GM19438 (cell line): Measurements from ENCODE around the gene ZFYVE28.

Experiments
- ATAC-seq: cut with Tn5 transposase; IDR thresholded peaks from one replicate; pipeline ENCODE4 v1.9.1; 2021; ENCODE audit warnings: low read depth; ENCODE audit not compliant: unreplicated experiment

Gene ZFYVE28

DNA sequence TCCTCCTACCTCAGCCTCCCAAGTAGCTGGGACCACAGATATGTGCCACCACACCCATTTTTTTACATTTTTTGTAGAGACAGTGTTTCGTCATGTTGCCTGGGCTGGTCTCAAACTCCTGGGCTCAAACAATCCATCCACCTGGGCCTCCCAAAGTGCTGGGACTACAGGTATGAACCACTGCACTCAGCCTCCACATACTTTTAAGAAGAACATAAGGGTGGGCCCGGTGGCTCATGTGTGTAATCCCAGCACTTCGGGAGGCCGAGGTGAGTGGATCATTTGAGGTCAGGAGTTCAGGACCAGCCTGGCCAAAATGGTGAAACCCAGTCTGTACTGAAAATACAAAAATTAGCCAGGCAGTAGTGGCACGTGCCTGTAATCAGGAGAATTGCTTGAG lies 105.1 kb downstream of the ZFYVE28 start:
- ATAC-seq = no peak

DNA sequence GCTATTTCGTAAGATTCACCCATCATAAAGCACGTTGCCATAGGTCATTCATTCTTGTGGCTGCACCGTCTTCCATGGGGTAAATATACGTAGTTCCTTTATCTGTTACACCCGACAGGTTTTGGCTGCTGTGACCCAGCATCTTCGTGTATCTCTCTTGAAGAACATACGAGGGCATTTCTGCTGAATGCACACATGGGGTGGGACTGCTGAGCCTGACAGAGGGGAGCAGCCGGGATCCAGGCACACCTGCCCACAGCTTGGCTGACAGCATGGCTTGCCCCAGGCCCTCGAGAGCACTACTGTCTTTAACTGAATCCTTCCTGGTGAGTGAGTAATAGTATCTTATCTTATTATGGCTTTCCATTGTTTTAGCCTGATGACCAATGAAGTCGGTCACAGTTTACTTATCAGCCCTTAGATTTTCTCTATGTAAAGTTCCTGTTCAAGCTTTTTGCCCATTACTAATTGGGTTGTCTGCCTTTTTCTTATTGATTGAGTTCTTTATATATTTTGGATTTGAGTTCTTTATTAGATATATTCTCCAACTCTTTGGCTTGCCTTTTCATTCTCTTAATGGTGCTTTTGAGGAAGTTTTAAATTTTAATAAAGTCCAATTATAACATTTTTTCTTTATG lies 111.6 kb downstream of the ZFYVE28 start:
- ATAC-seq = no peak

DNA sequence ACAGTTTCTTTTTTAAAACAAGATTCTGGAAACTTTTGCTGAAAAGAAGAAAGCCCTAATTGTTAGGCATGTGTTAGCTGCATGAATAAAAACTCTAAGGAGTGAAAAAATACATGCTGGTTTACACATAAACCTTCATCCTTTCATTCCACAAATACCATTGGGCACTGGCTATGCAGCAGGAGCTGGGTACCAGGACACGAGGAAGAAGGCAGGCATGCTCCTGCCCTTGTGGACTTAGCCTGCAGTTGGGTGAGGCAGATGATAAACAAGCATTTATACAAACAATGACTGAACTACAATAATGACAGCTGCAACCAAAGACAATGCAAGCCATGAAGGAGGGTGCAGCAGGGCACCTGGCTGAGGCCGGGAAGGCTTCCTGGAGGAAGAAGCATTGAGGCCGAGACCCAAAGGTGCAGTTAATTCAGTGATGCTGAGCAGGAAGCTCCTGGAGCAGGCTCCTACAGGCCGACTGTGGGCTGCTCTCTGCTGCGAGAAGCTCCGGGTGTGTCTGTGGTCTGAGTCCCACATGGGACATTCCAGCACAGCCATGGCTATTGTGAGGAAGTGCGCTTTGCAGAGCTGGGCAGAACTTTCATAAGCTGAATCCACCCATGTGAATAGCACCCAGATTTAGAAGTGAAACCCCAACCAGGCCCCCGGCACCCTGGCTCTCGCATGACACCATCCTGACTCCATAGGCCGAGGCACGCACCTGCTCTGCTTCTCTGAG lies 112.5 kb downstream of the ZFYVE28 start:
- no peak for ATAC-seq

DNA sequence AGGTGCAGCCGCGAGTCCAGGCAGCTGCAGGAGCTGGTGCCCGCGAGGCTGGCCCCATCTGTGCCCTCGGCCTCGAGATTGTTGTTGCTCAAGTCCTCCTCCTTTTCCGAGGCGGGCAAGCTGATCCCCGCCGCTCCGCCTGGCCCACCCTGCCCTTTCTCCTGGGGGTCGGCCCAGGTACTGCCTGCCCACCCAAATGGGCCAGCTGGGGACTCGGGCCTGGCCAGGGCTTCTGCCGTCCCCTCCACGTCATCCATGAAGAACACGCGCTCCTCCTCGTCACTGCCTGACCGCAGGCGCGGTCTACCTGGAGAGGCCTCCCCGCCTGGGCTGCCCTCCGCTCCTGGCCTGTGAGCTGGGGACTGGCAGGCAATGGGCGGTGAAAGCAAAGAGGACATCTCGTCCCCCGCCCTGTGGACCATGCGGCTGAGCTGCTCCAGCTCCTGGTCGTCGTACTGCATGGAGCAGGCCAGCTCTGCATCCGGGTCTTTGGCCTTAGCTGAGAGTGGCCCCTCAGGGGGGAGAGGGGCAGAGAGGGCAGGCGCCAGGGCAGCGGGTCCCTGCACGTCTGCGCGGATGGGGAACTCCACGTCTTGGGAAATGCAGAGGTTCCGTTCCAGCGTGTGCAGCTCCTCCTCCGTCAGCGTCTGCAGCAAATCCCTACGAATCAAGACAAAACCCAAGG lies 113.4 kb downstream of the ZFYVE28 start:
- no peak for ATAC-seq

DNA sequence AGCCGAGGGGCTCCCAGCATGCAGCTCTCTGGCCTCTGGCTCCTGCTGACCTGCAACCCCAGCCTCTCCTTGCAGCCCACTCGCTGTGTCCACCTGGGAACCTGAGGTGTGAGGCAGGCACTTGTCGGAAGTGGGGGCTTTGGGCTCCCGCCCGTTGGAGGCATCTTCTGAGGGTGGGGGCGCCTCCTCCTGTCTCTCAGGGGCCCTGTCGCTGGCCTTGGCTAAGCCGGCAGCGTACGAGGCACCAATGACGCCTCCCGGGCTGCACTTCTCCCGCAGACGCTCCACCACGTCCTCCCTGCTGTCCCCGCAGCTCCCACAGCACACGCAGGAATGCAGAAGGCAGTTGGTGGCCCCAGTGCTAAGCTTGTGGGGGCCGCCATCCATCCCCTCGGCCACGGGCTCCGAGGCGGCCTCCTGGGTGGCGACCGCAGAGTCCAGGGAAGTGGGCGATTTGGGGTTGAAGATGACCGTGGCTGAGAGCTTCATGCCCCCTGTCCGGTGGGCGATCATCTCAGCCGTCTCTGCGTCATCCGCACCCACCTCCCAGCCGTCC lies 114.0 kb downstream of the ZFYVE28 start:
- ATAC-seq = no peak

DNA sequence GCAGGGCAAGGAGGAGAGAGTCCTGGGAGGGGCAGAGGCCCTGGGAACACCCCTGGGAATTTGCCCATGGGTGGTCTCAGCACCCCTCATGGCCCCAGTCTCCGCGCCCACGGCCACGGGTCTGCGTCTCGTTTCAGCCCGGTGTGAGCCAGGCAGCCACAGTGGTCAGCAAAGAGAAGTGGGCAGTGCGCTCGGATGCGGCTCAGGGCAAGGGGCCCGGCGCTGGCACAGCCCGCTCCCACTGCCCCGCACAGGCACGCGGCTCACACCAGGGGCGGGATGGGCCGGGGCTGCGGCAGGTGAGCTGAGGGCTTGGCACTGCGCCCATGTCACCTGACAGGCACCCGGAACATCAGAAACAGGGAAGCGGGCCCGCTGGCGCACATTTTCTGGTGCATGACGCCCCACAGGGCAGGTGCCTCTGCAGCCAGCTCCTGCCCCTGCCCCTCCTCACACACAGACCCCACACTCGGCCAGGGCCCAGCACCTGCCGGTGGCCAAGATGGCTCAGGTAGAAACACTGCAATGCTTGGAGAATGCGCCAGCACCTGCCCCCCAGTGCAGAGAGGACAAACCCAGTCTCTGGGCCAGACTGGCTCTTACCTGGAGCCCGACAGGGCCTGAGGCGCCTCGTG lies 114.6 kb downstream of the ZFYVE28 start:
- no peak for ATAC-seq

DNA sequence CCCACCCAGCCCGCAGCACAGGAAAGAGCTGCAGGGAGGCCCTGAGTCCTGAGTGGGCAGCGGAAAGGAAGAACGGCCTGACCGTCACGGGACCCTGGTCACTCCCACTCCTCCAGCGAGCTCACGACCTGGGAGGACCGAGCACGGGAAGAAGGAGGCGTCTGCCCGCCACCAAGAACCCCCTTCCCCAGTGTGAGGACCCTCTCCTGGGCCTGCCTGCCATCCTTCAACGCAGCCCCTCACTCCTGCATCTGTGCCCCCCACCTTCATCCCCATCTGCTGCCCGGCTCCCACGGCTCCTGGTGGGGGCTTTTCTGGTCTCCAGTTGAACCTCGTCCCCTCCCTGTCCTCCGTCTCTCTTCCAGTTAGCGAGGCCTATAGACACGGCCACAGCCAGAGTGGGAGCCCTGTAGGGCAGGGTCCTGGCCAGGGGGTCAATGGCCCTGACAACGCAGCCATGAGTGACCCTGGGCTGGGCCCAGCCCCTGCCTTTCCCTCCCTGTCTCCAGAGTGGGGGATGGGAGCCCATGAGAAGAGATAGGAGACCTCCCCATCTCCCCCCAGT lies 115.2 kb downstream of the ZFYVE28 start:
- ATAC-seq = no peak

DNA sequence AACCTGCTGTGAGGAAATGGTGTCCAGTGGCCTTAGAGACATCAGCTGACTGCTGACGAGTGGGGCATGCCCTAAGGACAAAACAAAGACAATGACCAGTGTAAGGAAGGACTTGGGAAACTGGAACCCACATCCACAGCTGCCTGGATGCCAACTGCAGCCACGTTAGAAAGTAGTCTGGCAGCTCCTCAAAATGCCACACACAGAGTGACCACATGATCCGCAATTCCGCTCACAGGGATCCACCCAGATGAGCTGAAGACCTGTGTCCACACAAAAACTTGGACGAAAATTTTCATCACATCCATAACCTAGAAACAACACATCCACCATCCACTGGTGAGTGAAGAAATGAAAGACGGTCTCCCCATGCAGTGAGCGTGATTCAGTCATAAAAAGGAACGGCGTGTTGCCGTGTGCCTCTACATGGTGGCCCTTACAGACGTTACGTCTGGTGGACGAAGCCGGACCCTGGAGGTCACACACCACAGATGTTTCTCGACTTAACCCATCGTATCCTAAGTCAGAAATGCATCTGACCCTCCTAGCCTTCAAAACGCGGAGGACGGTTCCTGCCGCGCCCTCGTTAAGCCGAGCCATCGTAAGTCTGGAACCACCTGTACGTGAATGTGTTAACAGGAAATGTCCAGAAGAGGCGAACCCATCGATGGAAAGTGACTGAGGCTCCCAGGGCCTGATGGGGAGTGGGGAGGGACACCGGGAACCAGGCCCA lies 115.9 kb downstream of the ZFYVE28 start:
- ATAC-seq = no peak

DNA sequence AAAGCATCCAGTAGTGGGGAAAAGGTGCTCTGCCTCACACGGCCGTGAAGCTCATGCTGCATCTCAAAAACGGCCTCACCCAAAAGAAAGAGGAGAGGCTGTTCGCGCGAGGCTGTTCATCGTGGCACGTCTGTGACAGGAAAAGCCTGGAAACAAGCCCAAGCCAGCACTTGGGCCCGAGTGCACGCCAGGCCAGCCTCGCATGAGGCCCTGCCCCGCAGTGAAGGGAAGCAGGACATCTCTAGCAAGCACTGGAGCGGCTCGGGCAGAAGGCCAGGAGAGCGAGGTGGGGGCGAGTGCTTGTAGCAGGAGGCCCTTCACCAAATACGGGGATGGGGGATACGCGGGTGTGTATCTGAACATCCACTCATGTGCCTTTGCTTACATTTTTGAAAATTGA lies 116.6 kb downstream of the ZFYVE28 start:
- no peak for ATAC-seq

DNA sequence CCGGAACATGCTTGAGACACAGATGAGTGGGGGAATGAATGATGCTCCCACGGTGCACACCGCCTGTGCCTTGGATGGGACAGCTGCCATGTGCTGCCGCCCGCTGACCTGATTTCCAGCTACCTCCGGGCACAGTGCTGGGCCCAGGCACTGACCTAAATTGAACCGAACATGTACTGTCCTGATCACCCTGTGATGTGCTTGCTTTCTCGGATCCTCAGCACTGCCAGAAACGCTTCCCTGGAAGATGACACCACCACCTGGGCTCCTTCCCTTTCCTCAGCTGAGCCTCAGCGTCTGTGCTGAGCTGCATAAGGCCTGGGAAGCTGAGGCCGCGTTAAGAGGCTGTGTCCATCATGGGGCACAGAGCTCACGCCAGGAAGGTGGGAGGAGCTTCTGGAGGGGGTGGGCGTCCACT lies 117.2 kb downstream of the ZFYVE28 start:
- ATAC-seq = no peak

DNA sequence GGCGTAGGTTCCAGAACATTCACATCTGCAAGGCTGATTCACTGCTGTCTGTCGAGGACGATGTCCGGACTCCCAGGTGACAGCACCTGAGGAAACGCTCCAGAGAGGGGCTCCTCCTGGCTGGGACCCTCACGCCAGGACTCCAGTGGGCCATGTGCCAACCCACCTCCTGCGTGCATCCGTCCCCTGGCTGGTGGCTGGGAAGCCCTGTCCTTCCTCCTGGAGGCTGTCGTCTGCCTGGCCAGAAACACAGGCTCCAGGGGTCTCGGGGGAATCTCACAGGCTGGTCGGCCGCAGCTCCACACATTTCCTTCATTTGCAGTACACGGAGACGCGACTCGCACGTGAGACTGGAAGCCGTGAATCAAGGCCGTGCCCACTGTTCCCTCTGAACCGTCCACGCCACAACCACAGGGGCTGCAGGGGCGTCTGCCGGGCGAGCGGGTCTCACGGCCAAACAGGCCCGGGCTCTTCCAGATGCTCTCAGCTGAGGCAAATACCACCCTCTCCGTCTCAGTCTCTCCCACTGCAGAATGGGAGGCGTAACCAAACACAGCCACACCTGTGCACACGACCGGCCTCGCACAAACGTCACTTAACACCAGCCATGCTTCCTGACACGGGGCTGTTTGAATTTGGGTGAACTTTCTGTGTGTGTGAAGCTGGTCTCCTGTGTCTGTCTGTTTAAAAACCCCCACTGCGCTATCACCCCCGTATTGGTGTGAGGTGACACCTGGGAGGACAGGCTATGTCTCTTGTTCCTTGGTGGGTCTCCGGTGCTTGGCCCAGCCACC lies 117.8 kb downstream of the ZFYVE28 start:
- ATAC-seq = no peak

DNA sequence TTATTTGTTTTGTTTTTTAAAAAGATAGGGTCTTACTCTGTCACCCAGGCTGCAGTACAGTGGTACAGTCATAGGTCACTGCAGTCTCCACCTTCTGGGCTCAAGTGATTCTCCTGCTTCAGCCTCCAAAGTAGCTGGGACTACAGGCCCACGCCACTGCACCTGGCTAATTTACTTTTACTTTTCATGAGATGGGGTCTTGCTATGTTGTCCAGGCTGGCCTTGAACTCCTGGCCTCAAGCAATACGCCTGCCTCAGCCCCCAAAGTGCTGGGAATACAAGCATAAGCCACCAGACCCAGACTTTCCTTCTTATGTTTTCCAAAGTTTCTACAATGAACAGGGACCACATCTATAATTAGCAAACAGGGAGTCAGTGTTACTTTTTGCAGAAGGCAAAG lies 118.7 kb downstream of the ZFYVE28 start:
- no peak for ATAC-seq

DNA sequence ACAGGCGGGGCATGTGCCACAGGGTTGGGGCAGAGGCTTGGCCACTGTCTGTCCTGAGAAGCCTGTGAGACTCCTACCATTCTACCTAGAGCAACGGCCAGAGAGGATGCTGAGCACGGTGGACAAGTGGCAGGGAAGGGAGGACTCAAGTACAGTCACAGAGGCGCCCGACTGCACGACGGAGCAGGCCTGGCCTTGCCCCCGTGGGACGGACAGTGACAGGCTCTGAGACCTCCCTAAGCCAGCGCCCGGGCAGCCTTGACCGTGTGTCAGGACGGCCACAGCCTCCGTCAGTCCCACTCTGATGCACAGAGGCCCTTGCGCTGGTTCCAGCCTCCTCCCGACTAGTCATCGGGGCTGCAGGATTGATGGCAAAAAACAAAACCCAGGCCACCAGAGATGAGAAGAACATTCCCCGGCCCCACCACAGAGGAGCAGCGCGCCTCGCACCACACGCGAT lies 119.9 kb downstream of the ZFYVE28 start:
- ATAC-seq = no peak

DNA sequence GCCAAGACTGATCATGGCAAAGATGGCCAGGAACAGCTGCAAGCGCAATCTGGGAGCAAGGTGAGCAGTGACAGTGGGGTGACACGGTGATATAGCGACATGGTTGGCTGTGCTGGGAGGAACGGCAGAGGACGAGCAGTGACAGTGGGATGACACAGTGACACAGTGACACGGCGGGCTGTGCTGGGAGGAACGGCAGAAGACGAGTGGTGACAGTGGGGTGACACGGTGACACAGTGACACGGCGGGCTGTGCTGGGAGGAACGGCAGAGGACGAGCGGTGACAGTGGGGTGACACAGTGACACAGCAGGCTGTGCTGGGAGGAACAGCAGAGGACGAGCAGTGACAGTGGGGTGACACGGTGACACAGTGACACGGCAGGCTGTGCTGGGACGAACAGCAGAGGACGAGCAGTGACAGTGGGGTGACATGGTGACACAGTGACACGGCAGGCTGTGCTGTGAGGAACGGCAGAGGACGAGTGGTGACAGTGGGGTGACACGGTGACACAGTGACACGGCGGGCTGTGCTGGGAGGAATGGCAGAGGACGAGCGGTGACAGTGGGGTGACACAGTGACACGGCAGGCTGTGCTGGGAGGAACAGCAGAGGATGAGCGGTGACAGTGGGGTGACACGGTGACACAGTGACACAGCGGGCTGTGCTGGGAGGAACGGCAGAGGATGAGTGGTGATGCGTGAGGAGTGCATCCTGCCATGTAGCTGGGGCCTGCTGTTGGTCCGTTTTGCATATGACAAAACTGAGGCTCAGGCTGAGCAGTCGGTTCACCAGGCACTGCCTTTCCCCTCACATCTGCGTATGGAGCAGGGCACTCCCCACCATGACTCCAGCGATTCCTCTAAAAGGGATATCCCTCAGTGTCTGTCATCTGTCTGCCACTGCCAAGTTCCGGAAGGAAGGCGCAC lies 120.6 kb downstream of the ZFYVE28 start:
- no peak for ATAC-seq

DNA sequence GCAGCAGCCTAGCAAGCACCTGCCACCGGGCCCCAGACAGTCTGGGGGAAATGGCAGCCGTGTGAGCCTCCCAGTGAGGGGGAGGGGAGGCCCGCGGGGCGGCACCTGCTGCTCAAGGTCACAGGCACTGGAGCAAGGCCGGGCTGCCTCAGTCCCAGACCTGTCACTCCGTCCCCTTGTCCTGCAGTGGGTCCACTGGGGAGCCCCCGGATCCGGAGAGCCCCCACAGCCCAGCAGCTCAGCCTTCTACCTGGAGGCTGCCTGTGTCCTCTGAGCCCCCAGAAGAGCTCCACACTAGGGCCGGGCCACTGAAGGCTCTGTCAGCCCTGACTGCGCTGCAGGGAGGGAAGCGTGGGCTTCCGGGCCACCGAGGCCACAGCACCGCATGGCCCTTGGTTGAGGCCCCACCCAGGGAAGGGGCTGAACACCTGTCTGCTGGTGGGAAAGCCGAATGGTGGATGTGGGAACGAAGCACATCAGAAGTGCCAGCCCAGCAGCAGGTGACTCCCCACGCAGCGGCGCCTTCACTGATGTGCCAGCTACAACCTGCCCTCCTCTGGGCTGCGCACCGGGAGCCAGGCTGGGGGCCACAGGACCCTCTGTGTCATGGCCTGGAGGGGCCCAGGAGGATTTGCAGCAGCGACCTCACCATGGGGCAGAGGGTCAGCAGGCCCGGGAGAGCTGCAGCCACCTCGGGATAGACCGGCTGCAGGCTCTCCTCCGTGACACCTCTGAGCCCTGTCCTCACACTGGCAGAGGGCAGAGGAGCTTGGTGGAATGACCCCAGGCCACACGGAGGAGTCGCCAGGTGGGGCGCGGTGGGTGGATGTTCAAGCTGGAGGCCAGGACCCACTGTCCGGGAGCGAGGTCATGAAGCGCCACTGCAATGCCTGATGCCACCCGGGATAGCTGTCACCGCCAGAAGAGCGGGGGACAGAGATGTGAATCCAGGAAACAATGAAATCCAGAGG lies 121.5 kb downstream of the ZFYVE28 start:
- ATAC-seq = no peak

DNA sequence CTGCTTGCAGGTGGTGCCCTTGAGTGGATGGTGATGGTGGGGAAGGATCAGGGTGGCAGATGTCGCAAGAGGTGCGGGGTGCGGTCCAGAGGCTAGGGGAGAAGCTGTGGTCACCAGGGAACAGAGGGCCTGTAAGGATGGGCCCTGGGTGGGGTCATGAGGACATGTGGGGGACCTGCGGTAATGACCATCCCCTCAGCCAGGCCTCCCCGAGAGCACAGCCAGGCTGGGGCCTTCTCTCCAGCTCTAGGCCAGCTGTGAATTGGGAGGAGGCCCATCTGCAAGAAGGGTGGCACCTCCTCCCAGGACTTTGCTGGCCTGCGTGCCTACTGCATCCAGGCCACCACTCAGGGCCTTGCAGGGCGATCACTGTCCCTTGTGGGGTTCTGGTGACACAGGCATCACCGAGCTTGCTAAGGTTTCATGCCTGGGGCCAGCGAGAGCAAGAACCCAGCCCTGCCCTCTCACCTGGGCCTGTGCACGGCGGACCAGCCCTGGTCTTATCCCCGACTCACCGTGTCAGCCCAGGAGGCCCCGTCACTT lies 122.5 kb downstream of the ZFYVE28 start:
- ATAC-seq = no peak

DNA sequence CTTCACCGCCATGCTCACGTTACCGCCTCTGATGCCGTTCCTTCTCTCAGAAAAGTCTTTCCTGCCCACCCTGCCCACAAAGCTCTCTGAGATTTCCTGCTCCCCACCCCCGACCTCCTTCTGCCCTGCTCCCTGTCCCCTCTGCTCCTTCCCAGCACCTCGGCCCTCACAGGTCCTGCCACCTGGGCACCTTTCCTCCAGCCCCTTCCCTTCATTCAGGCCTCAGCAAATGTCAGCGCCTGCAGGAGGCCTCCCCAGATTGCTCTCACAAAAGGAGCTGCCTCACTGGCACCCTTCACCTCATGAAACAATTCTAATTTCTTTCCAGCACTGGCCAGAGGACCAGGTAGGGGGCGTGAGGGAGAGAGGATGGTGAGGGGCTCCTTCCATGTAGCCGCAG lies 122.9 kb downstream of the ZFYVE28 start:
- ATAC-seq = no peak
